Measurements from ENCODE around the gene VAMP2.

The VAMP2 gene

GRCh38 chr17:8123695-8124349 is 38.9 kb downstream of the VAMP2 start, which contains the start of gene HES7:
Gene HES7, minus strand, starts transcription at chr17:8124106. Its CDS starts 22 bp downstream, at chr17:8124084.
- peaks cover 7% of the 10 kb centered on the region for H3K27me3 ChIP-seq (ENCODE audit: insufficient read depth, low read length, poor library complexity, severe bottlenecking)
- H2AFZ ChIP-seq (ENCODE audit: low read length), result peak within 1 kb of the TSS; percentile 40
- H4K20me1 ChIP-seq (ENCODE audit: insufficient read depth, low read length, poor library complexity, severe bottlenecking), result no peaks in the 10 kb centered on the region

GRCh38 chr17:8122924-8123694 is 39.6 kb downstream of the VAMP2 start:
- Histone ChIP-seq H3K9ac (ENCODE audit: low read depth, low read length, poor library complexity, severe bottlenecking) (peak overlapping the region; percentile 46), H3K4me1 (ENCODE audit: insufficient read depth, low read length, poor library complexity, severe bottlenecking) (peaks cover 49% of the 10 kb centered on the region), H3K79me2 (ENCODE audit: insufficient read depth, low read length) (no peaks in the 10 kb centered on the region), H2AFZ (ENCODE audit: low read length) (peak overlapping the region; percentile 40), H3K27me3 (ENCODE audit: insufficient read depth, low read length, poor library complexity, severe bottlenecking) (peaks cover 7% of the 10 kb centered on the region), H3K4me3 (ENCODE audit: low read length, poor library complexity, severe bottlenecking) (peak overlapping the region; percentile 91), H3K9me3 (ENCODE audit: insufficient read depth, low read depth, low read length) (no peaks in the 10 kb centered on the region), H4K20me1 (ENCODE audit: insufficient read depth, low read length, poor library complexity, severe bottlenecking) (no peaks in the 10 kb centered on the region), H3K36me3 (ENCODE audit: insufficient read depth, low read length) (no peaks in the 10 kb centered on the region), H3K9me2 (replicated peaks; ENCODE audit: low read depth, low read length) (no peaks in the 10 kb centered on the region), H3F3A (ENCODE audit: low read depth) (peaks cover 15% of the 10 kb centered on the region), H3K4me2 (ENCODE audit: low read depth, low read length, poor library complexity, severe bottlenecking) (peak overlapping the region; percentile 93)
- TF ChIP-seq CTCF (conservative IDR thresholded peaks at IDR 0.05; ENCODE audit: low read length), result no peak
- TF ChIP-seq EZH2phosphoT487 (IDR thresholded peaks at IDR 0.05; ENCODE audit: borderline replicate concordance), result no peak

More at GRCh38 chr17:8123695-8124349, 38.9 kb downstream of the VAMP2 start, which contains the start of gene HES7:
- no peak for TF ChIP-seq CTCF (conservative IDR thresholded peaks at IDR 0.05; ENCODE audit: low read length)
- TF ChIP-seq EZH2phosphoT487 (IDR thresholded peaks at IDR 0.05; ENCODE audit: borderline replicate concordance), result no peak
- Histone ChIP-seq H3K4me2 (ENCODE audit: low read depth, low read length, poor library complexity, severe bottlenecking) (peak within 1 kb of the TSS; percentile 93), H3K4me1 (ENCODE audit: insufficient read depth, low read length, poor library complexity, severe bottlenecking) (peaks cover 49% of the 10 kb centered on the region), H3K4me3 (ENCODE audit: low read length, poor library complexity, severe bottlenecking) (peak within 1 kb of the TSS; percentile 91), H3F3A (ENCODE audit: low read depth) (peaks cover 15% of the 10 kb centered on the region), H3K9ac (ENCODE audit: low read depth, low read length, poor library complexity, severe bottlenecking) (peak within 1 kb of the TSS; percentile 76), H3K9me2 (replicated peaks; ENCODE audit: low read depth, low read length) (no peaks in the 10 kb centered on the region), H3K79me2 (ENCODE audit: insufficient read depth, low read length) (no peaks in the 10 kb centered on the region), H3K9me3 (ENCODE audit: insufficient read depth, low read depth, low read length) (no peaks in the 10 kb centered on the region), H3K36me3 (ENCODE audit: insufficient read depth, low read length) (no peaks in the 10 kb centered on the region)

GRCh38 chr17:8122422-8122923 is 40.3 kb downstream of the VAMP2 start:
- Histone ChIP-seq H3K9ac (ENCODE audit: low read depth, low read length, poor library complexity, severe bottlenecking) (peak overlapping the region; percentile 46), H2AFZ (ENCODE audit: low read length) (peak overlapping the region; percentile 72; the same call in 1 of the 2 replicates), H3K36me3 (ENCODE audit: insufficient read depth, low read length) (no peaks in the 10 kb centered on the region), H3K4me2 (ENCODE audit: low read depth, low read length, poor library complexity, severe bottlenecking) (peak overlapping the region; percentile 93), H3K9me2 (replicated peaks; ENCODE audit: low read depth, low read length) (no peaks in the 10 kb centered on the region), H4K20me1 (ENCODE audit: insufficient read depth, low read length, poor library complexity, severe bottlenecking) (no peaks in the 10 kb centered on the region), H3K9me3 (ENCODE audit: insufficient read depth, low read depth, low read length) (no peaks in the 10 kb centered on the region), H3K27me3 (ENCODE audit: insufficient read depth, low read length, poor library complexity, severe bottlenecking) (peaks cover 7% of the 10 kb centered on the region), H3K4me3 (ENCODE audit: low read length, poor library complexity, severe bottlenecking) (peak overlapping the region; percentile 91), H3F3A (ENCODE audit: low read depth) (peaks cover 15% of the 10 kb centered on the region), H3K4me1 (ENCODE audit: insufficient read depth, low read length, poor library complexity, severe bottlenecking) (peaks cover 49% of the 10 kb centered on the region), H3K79me2 (ENCODE audit: insufficient read depth, low read length) (no peaks in the 10 kb centered on the region)
- TF ChIP-seq CTCF (conservative IDR thresholded peaks at IDR 0.05; ENCODE audit: low read length) (no peak), EZH2phosphoT487 (IDR thresholded peaks at IDR 0.05; ENCODE audit: borderline replicate concordance) (no peak)

All from Loucy (cell line).